ENCODE measurements around the gene CYSLTR2. TPM values are rescaled to one million over a fixed set of nuclear protein-coding genes. Genes with fewer than 3 reads are reported as not detected.

The CYSLTR2 gene
- total RNA-seq, 2 donors from 2014 or later, result 0.14 to 4.0 TPM

GRCh38 chr13:48737689-48738088 is 84.0 kb downstream of the CYSLTR2 start:
- Histone ChIP-seq H3K4me1 (ENCODE audit: control insufficient read depth in 1 of 2, low read depth in 2 of 2) (no peaks in the 10 kb centered on the region), H3K27ac (no peak overlapping the region), H3K27me3 (replicated peaks; ENCODE audit: insufficient read depth) (no peaks in the 10 kb centered on the region), H3K9me3 (no peaks in the 10 kb centered on the region), H3K36me3 (no peaks in the 10 kb centered on the region), H3K4me3 (no peak overlapping the region)
- DNase-seq (ENCODE audit: low spot score), result no peak
- TF ChIP-seq CTCF (IDR thresholded peaks at IDR 0.05), result no peak
- no peak for ATAC-seq (ENCODE audit: insufficient number of reproducible peaks, low FRiP score, low read depth)

GRCh38 chr13:48738311-48738710 is 84.6 kb downstream of the CYSLTR2 start:
- no peak for ATAC-seq (ENCODE audit: insufficient number of reproducible peaks, low FRiP score, low read depth)
- Histone ChIP-seq H3K4me1 (ENCODE audit: control insufficient read depth in 1 of 2, low read depth in 2 of 2) (no peaks in the 10 kb centered on the region), H3K9me3 (no peaks in the 10 kb centered on the region), H3K4me3 (no peak overlapping the region), H3K27ac (no peak overlapping the region), H3K27me3 (replicated peaks; ENCODE audit: insufficient read depth) (no peaks in the 10 kb centered on the region), H3K36me3 (no peaks in the 10 kb centered on the region)
- TF ChIP-seq CTCF (IDR thresholded peaks at IDR 0.05), result no peak
- no peak for DNase-seq (ENCODE audit: low spot score)

DNA sequence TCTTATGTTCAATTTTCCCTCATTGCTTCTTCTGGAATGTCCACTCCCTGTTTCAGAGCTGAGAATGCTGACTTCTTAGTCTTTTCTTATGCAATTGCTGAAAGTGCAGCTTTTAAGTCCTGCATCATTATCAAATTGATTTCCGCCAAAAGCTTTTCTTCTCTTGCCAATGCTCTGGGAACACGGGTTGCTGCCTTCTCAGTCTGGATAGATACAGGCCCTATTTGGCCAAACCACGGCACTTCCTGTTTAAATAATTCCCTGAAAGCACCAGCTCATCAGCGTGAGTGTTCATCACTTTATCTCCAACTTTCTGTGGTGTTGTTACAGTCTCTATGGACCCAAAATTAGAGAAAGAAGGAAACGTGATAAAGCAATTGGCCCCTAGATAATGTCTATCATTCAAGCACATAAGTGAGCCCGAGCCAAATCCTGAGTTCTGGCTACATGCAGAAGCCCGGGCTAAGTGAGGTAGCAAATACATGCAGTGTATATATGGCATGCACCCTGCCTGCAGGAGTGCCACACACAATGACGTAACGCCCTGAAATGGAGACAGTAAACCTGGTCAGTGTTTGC is 85.7 kb downstream of the CYSLTR2 start:
- TF ChIP-seq CTCF (IDR thresholded peaks at IDR 0.05), result no peak
- Histone ChIP-seq H3K27me3 (replicated peaks; ENCODE audit: insufficient read depth) (no peaks in the 10 kb centered on the region), H3K36me3 (no peaks in the 10 kb centered on the region), H3K4me3 (no peak overlapping the region), H3K4me1 (ENCODE audit: control insufficient read depth in 1 of 2, low read depth in 2 of 2) (no peaks in the 10 kb centered on the region), H3K27ac (no peak overlapping the region), H3K9me3 (no peaks in the 10 kb centered on the region)
- no peak for DNase-seq (ENCODE audit: low spot score)
- ATAC-seq (ENCODE audit: insufficient number of reproducible peaks, low FRiP score, low read depth), result no peak

DNA sequence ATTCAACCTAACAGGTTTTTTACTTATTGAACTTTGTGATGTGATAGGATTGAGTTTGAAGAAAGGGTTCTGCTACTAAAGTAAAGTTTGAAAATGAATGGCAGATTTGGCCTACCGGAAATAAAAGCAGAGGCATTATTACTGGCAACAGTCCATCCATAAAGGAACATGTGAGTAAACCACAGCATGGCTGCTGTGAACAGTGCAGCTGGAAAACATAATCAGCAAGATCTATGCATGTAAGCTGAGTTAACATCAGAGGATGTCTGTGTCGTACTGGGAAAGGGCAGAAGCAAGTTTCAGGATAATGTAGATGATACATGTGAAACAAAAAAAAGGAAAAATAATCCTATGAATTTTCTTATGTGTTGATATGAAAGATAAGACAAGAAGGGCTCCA is 87.6 kb downstream of the CYSLTR2 start:
- Histone ChIP-seq H3K36me3 (no peaks in the 10 kb centered on the region), H3K9me3 (no peaks in the 10 kb centered on the region), H3K4me3 (no peak overlapping the region), H3K27me3 (replicated peaks; ENCODE audit: insufficient read depth) (no peaks in the 10 kb centered on the region), H3K4me1 (ENCODE audit: control insufficient read depth in 1 of 2, low read depth in 2 of 2) (no peaks in the 10 kb centered on the region), H3K27ac (no peak overlapping the region)
- no peak for TF ChIP-seq CTCF (IDR thresholded peaks at IDR 0.05)
- DNase-seq (ENCODE audit: low spot score) (no peak), ATAC-seq (ENCODE audit: insufficient number of reproducible peaks, low FRiP score, low read depth) (no peak)

DNA sequence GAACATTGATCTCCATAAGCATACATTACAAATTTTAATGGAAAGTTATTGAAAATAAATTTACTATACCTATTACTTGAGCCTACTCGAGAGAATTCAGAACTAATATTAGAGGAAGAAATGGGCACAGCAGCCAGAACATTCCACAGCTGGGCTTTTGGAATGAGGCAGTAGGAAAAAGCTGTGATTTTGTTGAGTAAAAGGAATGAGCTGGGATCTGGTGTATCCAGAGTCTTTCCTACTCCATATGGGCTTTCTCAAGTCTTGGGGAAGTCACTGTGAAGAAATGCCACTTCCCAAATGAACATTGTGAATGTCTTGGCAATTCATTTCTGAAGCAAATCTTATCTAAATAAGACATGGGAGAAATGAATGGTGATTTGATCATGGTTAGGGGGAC is 93.1 kb downstream of the CYSLTR2 start:
- no peak for ATAC-seq (ENCODE audit: insufficient number of reproducible peaks, low FRiP score, low read depth)

More for the DNA sequence above, 93.1 kb downstream of the CYSLTR2 start:
- Histone ChIP-seq H3K36me3 (no peaks in the 10 kb centered on the region), H3K9me3 (no peaks in the 10 kb centered on the region), H3K27ac (no peak overlapping the region), H3K27me3 (replicated peaks; ENCODE audit: insufficient read depth) (no peaks in the 10 kb centered on the region), H3K4me3 (no peak overlapping the region), H3K4me1 (ENCODE audit: control insufficient read depth in 1 of 2, low read depth in 2 of 2) (peaks cover 15 to 21% of the 10 kb centered on the region in 2 donors)
- no peak for DNase-seq (ENCODE audit: low spot score)
- TF ChIP-seq CTCF (IDR thresholded peaks at IDR 0.05), result no peak
